ENCODE results near the gene OLFM2.
"Not testable (repeated sequence)": the region's sequence is repeated elsewhere in the genome, so short reads cannot be mapped to it uniquely, and the experiment has no call there.

The OLFM2 gene

GRCh38 chr19:9842834-9843625 is 93.3 kb downstream of the OLFM2 start:
- in situ Hi-C loops (cut with HindIII; ENCODE audit: low pct_unique_long_range_greater_than_20kb, low sequenced_read_pairs), result no loop called here
- no peak for DNase-seq (ENCODE audit: low read depth in 1 of 2, low spot score in 1 of 2)
- no peak for TF ChIP-seq JUND (IDR thresholded peaks at IDR 0.05; ENCODE audit: low read depth)

GRCh38 chr19:9839415-9839814 is 96.9 kb downstream of the OLFM2 start:
- TF ChIP-seq JUND (IDR thresholded peaks at IDR 0.05; ENCODE audit: low read depth), result no peak
- no peak for DNase-seq (ENCODE audit: low read depth in 1 of 2, low spot score in 1 of 2)
- in situ Hi-C loops (cut with HindIII; ENCODE audit: low pct_unique_long_range_greater_than_20kb, low sequenced_read_pairs), result no loop called here

- no peak for DNase-seq (ENCODE audit: low read depth in 1 of 2, low spot score in 1 of 2)
- in situ Hi-C loops (cut with HindIII; ENCODE audit: low pct_unique_long_range_greater_than_20kb, low sequenced_read_pairs), result no loop called here
- no peak for TF ChIP-seq JUND (IDR thresholded peaks at IDR 0.05; ENCODE audit: low read depth)
These were observed 98.0 kb downstream of the OLFM2 start for GRCh38 chr19:9838324-9838723.

- DNase-seq (ENCODE audit: low read depth in 1 of 2, low spot score in 1 of 2), result peak in 1 of 2 experiments; percentile 39
- in situ Hi-C loops (cut with HindIII; ENCODE audit: low pct_unique_long_range_greater_than_20kb, low sequenced_read_pairs), result no loop called here
- no peak for TF ChIP-seq JUND (IDR thresholded peaks at IDR 0.05; ENCODE audit: low read depth)
These were observed 100.3 kb downstream of the OLFM2 start for GRCh38 chr19:9836021-9836420.

GRCh38 chr19:9835507-9835949 is 100.8 kb downstream of the OLFM2 start:
- DNase-seq (ENCODE audit: low read depth in 1 of 2, low spot score in 1 of 2), result no peak
- in situ Hi-C loops (cut with HindIII; ENCODE audit: low pct_unique_long_range_greater_than_20kb, low sequenced_read_pairs), result no loop called here
- TF ChIP-seq JUND (IDR thresholded peaks at IDR 0.05; ENCODE audit: low read depth), result no peak

- in situ Hi-C loops (cut with HindIII; ENCODE audit: low pct_unique_long_range_greater_than_20kb, low sequenced_read_pairs), result no loop called here
- no peak for TF ChIP-seq JUND (IDR thresholded peaks at IDR 0.05; ENCODE audit: low read depth)
These were observed 101.4 kb downstream of the OLFM2 start, which contains the start of gene PIN1 for GRCh38 chr19:9834726-9835506. TSS of gene PIN1 (plus strand) at chr19:9835318. CDS start at chr19:9835345, 27 bp downstream.

GRCh38 chr19:9834307-9834725 is 102.0 kb downstream of the OLFM2 start:
- in situ Hi-C loops (cut with HindIII; ENCODE audit: low pct_unique_long_range_greater_than_20kb, low sequenced_read_pairs), result no loop called here
- TF ChIP-seq JUND (IDR thresholded peaks at IDR 0.05; ENCODE audit: low read depth), result no peak
- no peak for DNase-seq (ENCODE audit: low read depth in 1 of 2, low spot score in 1 of 2)

More at GRCh38 chr19:9834726-9835506, 101.4 kb downstream of the OLFM2 start, which contains the start of gene PIN1:
- DNase-seq (ENCODE audit: low read depth in 1 of 2, low spot score in 1 of 2), result peak; percentile 95 to 98

GRCh38 chr19:9828551-9829063 is 107.7 kb downstream of the OLFM2 start:
- in situ Hi-C loops (cut with HindIII; ENCODE audit: low pct_unique_long_range_greater_than_20kb, low sequenced_read_pairs), result no loop called here
- TF ChIP-seq JUND (IDR thresholded peaks at IDR 0.05; ENCODE audit: low read depth), result no peak
- no peak for DNase-seq (ENCODE audit: low read depth in 1 of 2, low spot score in 1 of 2)

- TF ChIP-seq JUND (IDR thresholded peaks at IDR 0.05; ENCODE audit: low read depth), result no peak
These were observed 108.8 kb downstream of the OLFM2 start, which contains the start of gene UBL5 for GRCh38 chr19:9827289-9828238. TSS of gene UBL5 (plus strand) at chr19:9827918. CDS start at chr19:9828338, 420 bp downstream.

GRCh38 chr19:9823816-9824215 is 112.5 kb downstream of the OLFM2 start:
- no peak for DNase-seq (ENCODE audit: low read depth in 1 of 2, low spot score in 1 of 2)
- no peak for TF ChIP-seq JUND (IDR thresholded peaks at IDR 0.05; ENCODE audit: low read depth)
- in situ Hi-C loops (cut with HindIII; ENCODE audit: low pct_unique_long_range_greater_than_20kb, low sequenced_read_pairs), result no loop called here

More at GRCh38 chr19:9827289-9828238, 108.8 kb downstream of the OLFM2 start, which contains the start of gene UBL5:
- in situ Hi-C loops (cut with HindIII; ENCODE audit: low pct_unique_long_range_greater_than_20kb, low sequenced_read_pairs), result no loop called here
- peak; percentile 84 to 94 for DNase-seq (ENCODE audit: low read depth in 1 of 2, low spot score in 1 of 2)

GRCh38 chr19:9820034-9820433 is 116.3 kb downstream of the OLFM2 start:
- DNase-seq (ENCODE audit: low read depth in 1 of 2, low spot score in 1 of 2); in situ Hi-C loops (cut with HindIII; ENCODE audit: low pct_unique_long_range_greater_than_20kb, low sequenced_read_pairs): not testable (repeated sequence)

- peak in 1 of 2 experiments; percentile 56 for DNase-seq (ENCODE audit: low read depth in 1 of 2, low spot score in 1 of 2)
- in situ Hi-C loops (cut with HindIII; ENCODE audit: low pct_unique_long_range_greater_than_20kb, low sequenced_read_pairs), result no loop called here
- TF ChIP-seq JUND (IDR thresholded peaks at IDR 0.05; ENCODE audit: low read depth), result no peak
These were observed 116.8 kb downstream of the OLFM2 start for GRCh38 chr19:9819596-9819909.

Data from T47D (cell line).